ENCODE measurements around the gene VGLL4.

The VGLL4 gene

GRCh38 chr3:11625376-11626083, 18.2 kb downstream of the VGLL4 start:
- no peak for DNase-seq

GRCh38 chr3:11624704-11625375, 18.9 kb downstream of the VGLL4 start:
- DNase-seq = no peak

GRCh38 chr3:11624161-11624560, 19.6 kb downstream of the VGLL4 start:
- no peak for DNase-seq

GRCh38 chr3:11622586-11623550, 20.8 kb downstream of the VGLL4 start:
- DNase-seq = no peak

GRCh38 chr3:11621077-11621476, 22.6 kb downstream of the VGLL4 start:
- no peak for DNase-seq

GRCh38 chr3:11619946-11620652, 23.6 kb downstream of the VGLL4 start:
- no peak for DNase-seq

GRCh38 chr3:11619461-11619860, 24.3 kb downstream of the VGLL4 start:
- no peak for DNase-seq

- DNase-seq = no peak
Measured at GRCh38 chr3:11618904-11619303, 24.8 kb downstream of the VGLL4 start.

- no peak for DNase-seq
Measured at GRCh38 chr3:11616551-11616950, 27.2 kb downstream of the VGLL4 start.

- no peak for DNase-seq
Measured at GRCh38 chr3:11613851-11614487, 29.7 kb downstream of the VGLL4 start.

- no peak for DNase-seq
Measured at GRCh38 chr3:11613319-11613718, 30.4 kb downstream of the VGLL4 start.

GRCh38 chr3:11612515-11613188, 31.1 kb downstream of the VGLL4 start:
- no peak for DNase-seq

GRCh38 chr3:11611341-11611799, 32.3 kb downstream of the VGLL4 start:
- no peak for DNase-seq

GRCh38 chr3:11610700-11611275, 32.9 kb downstream of the VGLL4 start:
- DNase-seq = no peak

GRCh38 chr3:11610044-11610671, 33.6 kb downstream of the VGLL4 start:
- no peak for DNase-seq

GRCh38 chr3:11609481-11609880, 34.2 kb downstream of the VGLL4 start:
- DNase-seq = no peak

- DNase-seq = no peak
Measured at GRCh38 chr3:11607816-11608215, 35.9 kb downstream of the VGLL4 start.

GRCh38 chr3:11606865-11607440, 36.8 kb downstream of the VGLL4 start:
- DNase-seq = no peak

- no peak for DNase-seq
Measured at GRCh38 chr3:11606090-11606784, 37.5 kb downstream of the VGLL4 start.

GRCh38 chr3:11605398-11605797, 38.3 kb downstream of the VGLL4 start:
- no peak for DNase-seq

Measured in cortex of kidney (tissue), 1 donor.